Measurements from ENCODE around the gene TRAIP. TPM values are rescaled to one million over a fixed set of nuclear protein-coding genes. Genes with fewer than 3 reads are reported as not detected.

TRAIP gene
- total and polyA plus RNA-seq, 8 donors = 0.79 to 2.5 (median 1.1) TPM

DNA sequence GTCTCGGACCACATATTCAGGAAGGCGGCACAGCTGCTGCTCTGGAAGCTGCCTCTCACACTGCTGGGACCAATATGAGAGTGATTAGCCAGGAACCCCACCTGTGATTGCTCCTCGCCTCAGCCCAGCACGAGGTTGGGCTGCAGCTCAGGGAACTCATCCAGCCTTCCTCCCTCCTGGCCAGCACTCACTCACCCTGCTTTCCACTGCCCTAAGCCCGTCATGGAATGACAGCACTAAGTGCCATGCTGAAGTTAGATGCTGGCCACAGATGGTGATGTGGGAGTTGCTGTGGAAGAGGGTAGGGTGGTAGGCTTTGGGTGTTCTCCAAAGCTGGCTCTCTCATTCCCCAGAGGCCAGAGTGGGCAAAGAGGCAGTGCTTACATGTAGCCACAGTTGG, 40.0 kb upstream of the TRAIP start:
- TF ChIP-seq, protein P1, sequence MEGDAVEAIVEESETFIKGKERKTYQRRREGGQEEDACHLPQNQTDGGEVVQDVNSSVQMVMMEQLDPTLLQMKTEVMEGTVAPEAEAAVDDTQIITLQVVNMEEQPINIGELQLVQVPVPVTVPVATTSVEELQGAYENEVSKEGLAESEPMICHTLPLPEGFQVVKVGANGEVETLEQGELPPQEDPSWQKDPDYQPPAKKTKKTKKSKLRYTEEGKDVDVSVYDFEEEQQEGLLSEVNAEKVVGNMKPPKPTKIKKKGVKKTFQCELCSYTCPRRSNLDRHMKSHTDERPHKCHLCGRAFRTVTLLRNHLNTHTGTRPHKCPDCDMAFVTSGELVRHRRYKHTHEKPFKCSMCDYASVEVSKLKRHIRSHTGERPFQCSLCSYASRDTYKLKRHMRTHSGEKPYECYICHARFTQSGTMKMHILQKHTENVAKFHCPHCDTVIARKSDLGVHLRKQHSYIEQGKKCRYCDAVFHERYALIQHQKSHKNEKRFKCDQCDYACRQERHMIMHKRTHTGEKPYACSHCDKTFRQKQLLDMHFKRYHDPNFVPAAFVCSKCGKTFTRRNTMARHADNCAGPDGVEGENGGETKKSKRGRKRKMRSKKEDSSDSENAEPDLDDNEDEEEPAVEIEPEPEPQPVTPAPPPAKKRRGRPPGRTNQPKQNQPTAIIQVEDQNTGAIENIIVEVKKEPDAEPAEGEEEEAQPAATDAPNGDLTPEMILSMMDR (IDR thresholded peaks at IDR 0.05) = no peak
- 85 to 86% methylated on average over 5 of the region's 5 CpGs for WGBS, 2 donors
- Histone ChIP-seq H3K36me3 (no peaks in the 10 kb centered on the region), H3K4me1 (peaks cover 5 to 16% (median 14%) of the 10 kb centered on the region in 3 donors), H3K27ac (no peak overlapping the region), H3K4me3 (no peak overlapping the region), H3K27me3 (no peaks in the 10 kb centered on the region), H3K9me3 (no peaks in the 10 kb centered on the region)
- ATAC-seq (no peak), DNase-seq (no peak), FAIRE-seq (no peak)
- intact Hi-C loops (cut with DNase I) = no loop called here

DNA sequence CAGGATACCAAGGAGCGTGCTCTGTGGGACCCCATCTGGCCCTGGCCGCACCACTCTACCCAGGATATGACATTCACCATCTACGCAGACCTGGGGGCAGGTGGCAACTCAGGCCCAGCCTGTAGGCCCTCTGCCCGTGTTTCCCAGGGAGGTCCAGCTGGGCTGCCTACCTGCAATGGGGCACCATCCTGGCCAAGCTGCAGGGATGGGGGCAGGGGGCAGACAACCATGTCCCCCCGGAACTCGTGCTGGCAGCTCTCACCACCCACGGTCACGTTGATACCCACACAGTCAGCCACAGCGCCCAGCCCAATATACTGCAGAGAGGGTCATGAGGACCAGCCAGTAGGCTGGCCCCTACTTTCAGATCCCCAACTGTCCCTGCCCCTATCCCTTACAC, 39.4 kb upstream of the TRAIP start:
- WGBS, 2 donors = 95 to 98% methylated on average over 9 of the region's 9 CpGs
- Histone ChIP-seq H3K27ac (no peak overlapping the region), H3K9me3 (no peaks in the 10 kb centered on the region), H3K27me3 (no peaks in the 10 kb centered on the region), H3K36me3 (no peaks in the 10 kb centered on the region), H3K4me3 (no peak overlapping the region), H3K4me1 (peaks cover 0 to 11% (median 9%) of the 10 kb centered on the region in 3 donors)
- DNase-seq = no peak
- TF ChIP-seq, protein P1 (IDR thresholded peaks at IDR 0.05) = no peak
- no peak for ATAC-seq
- intact Hi-C loops (cut with DNase I) = no loop called here
- no peak for FAIRE-seq

DNA sequence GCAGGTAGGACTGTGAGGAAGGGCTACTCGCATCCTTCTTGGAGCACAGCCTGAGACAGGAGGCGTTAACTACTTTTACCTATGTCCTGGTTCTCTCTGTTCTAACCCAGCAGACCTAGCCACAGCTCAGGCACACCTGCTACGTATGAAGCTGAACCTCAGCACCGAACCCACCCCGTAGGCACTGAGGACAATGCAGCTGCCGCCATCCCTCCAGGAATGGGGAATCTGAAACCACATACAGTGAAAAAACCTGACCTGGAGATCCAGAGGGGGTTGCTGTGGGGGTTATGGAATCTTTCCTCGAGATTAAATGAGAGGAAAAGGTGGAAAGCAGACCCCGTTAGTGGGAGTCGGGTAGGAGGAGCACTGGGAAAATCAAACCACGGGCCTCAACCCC, 32.9 kb upstream of the TRAIP start:
- intact Hi-C loops (cut with DNase I) = no loop called here
- H3K27ac ChIP-seq = no peak overlapping the region
- H3K4me1 ChIP-seq = no peaks in the 10 kb centered on the region
- no peak for FAIRE-seq
- TF ChIP-seq, protein P1 (IDR thresholded peaks at IDR 0.05) = no peak
- H3K27me3 ChIP-seq = no peaks in the 10 kb centered on the region
- 82 to 84% methylated on average over 10 of the region's 10 CpGs for WGBS, 2 donors
- H3K36me3 ChIP-seq = no peaks in the 10 kb centered on the region
- no peak for DNase-seq
- no peaks in the 10 kb centered on the region for H3K9me3 ChIP-seq
- no peak for ATAC-seq
- no peak overlapping the region for H3K4me3 ChIP-seq

DNA sequence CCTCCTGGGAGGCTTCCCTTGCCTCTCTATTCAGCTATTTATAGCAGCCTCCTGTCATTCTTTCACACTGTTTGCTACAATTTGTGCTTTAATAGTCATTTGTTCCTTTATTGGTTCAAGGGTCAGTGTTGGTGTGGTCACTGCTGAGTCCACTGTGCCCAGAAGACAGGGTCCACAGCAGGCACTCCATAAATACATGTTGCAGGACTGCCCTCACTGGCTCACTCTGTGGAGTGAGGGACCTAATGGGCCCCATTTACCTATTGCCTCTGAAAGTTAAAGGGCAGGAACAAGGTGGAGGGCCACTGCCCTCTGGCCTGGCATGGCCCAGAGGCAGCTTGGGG, 30.5 kb upstream of the TRAIP start:
- Histone ChIP-seq H3K27me3 (no peaks in the 10 kb centered on the region), H3K27ac (no peak overlapping the region), H3K9me3 (no peaks in the 10 kb centered on the region), H3K4me3 (no peak overlapping the region), H3K4me1 (no peaks in the 10 kb centered on the region), H3K36me3 (no peaks in the 10 kb centered on the region)
- intact Hi-C loops (cut with DNase I) = no loop called here
- no peak for ATAC-seq
- TF ChIP-seq, protein P1 (IDR thresholded peaks at IDR 0.05) = no peak
- no peak for DNase-seq
- no peak for FAIRE-seq

DNA sequence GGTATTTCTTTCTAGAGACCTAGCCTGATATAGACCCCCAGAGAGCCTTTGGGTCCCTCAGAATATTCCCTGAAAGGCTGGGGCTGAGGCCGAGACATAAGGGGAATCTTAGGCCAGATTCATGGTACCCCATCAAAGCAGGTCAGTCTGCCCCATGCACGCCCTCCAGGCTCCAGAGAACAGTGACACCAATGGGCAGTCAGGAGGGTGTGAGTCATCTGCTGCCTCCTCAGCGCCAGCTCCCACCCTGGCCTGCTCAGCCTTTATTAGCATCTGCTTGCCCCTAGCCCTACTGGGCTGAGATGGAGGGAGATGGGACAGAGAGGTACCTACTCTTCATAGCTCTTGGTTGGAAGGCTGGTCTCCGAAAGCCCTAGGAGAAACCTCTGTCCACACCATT, 27.6 kb upstream of the TRAIP start:
- 89 to 95% methylated on average over 4 of the region's 4 CpGs for WGBS, 2 donors
- ATAC-seq (no peak), FAIRE-seq (no peak), DNase-seq (no peak)
- intact Hi-C loops (cut with DNase I) = no loop called here
- TF ChIP-seq, protein P1 (IDR thresholded peaks at IDR 0.05) = no peak
- Histone ChIP-seq H3K27ac (no peak overlapping the region), H3K9me3 (no peaks in the 10 kb centered on the region), H3K36me3 (no peaks in the 10 kb centered on the region), H3K4me1 (no peaks in the 10 kb centered on the region), H3K27me3 (no peaks in the 10 kb centered on the region), H3K4me3 (no peak overlapping the region)

Measured in pancreas (tissue), 10 donors.